Stimulated activated CD4-positive, alpha-beta T cell treated with anti-CD3 and anti-CD28 coated beads, Interleukin-2, amount 100 ng/mL, for 4 hours (primary cell): ENCODE results near the gene PANK4.

ENCODE experiments used
- DNase-seq: peaks from one replicate; pipeline ENCODE4 v3.0.0-alpha.2; 2020; ENCODE audit warnings: low read depth

Gene PANK4

GRCh38 chr1:2476061-2476999 is 50.1 kb downstream of the PANK4 start, which contains the start of gene PLCH2:
Gene PLCH2 (plus strand): TSS chr1:2476289. CDS start chr1:2476589, 300 bp downstream.
- no peak for DNase-seq

GRCh38 chr1:2475571-2475970 is 50.8 kb downstream of the PANK4 start:
- no peak for DNase-seq

- DNase-seq, result no peak
Observed at GRCh38 chr1:2474933-2475371, 51.4 kb downstream of the PANK4 start.

- no peak for DNase-seq
Observed at GRCh38 chr1:2474104-2474844, 52.1 kb downstream of the PANK4 start.

- no peak for DNase-seq
Observed at GRCh38 chr1:2473198-2473597, 53.2 kb downstream of the PANK4 start.

GRCh38 chr1:2472561-2473177 is 53.7 kb downstream of the PANK4 start:
- no peak for DNase-seq

- no peak for DNase-seq
Observed at GRCh38 chr1:2472109-2472508, 54.3 kb downstream of the PANK4 start.

GRCh38 chr1:2471587-2472001 is 54.8 kb downstream of the PANK4 start:
- DNase-seq, result no peak

GRCh38 chr1:2471159-2471471 is 55.3 kb downstream of the PANK4 start:
- no peak for DNase-seq

- no peak for DNase-seq
Observed at GRCh38 chr1:2470290-2471158, 55.9 kb downstream of the PANK4 start.

- DNase-seq, result no peak
Observed at GRCh38 chr1:2469103-2469940, 57.1 kb downstream of the PANK4 start.

GRCh38 chr1:2468540-2468939 is 57.9 kb downstream of the PANK4 start:
- no peak for DNase-seq

- DNase-seq, result no peak
Observed at GRCh38 chr1:2468041-2468472, 58.3 kb downstream of the PANK4 start.

GRCh38 chr1:2466958-2467554 is 59.3 kb downstream of the PANK4 start:
- DNase-seq, result no peak

- DNase-seq, result no peak
Observed at GRCh38 chr1:2466270-2466665, 60.1 kb downstream of the PANK4 start.

- DNase-seq, result no peak
Observed at GRCh38 chr1:2465371-2466269, 60.8 kb downstream of the PANK4 start.

GRCh38 chr1:2463396-2463795 is 63.0 kb downstream of the PANK4 start:
- DNase-seq, result no peak

- no peak for DNase-seq
Observed at GRCh38 chr1:2462819-2463218, 63.6 kb downstream of the PANK4 start.
